ENCODE data around the gene SLC2A13. TPM values are rescaled to one million over a fixed set of nuclear protein-coding genes. Genes with fewer than 3 reads are reported as not detected.
"Not testable (repeated sequence)": the region's sequence is repeated elsewhere in the genome, so short reads cannot be mapped to it uniquely, and the experiment has no call there.

Gene SLC2A13
- total and polyA plus RNA-seq, 10 donors = 1.1 to 17.1 (median 7.6) TPM

- DNase-seq = no peak
- no peaks in the 10 kb centered on the region for H3K36me3 ChIP-seq
- no peaks in the 10 kb centered on the region for H3K9me3 ChIP-seq
- H3K4me3 ChIP-seq = no peak overlapping the region
- intact Hi-C loops (cut with DNase I; ENCODE audit: low total_unique reads) = no loop called here
- no peaks in the 10 kb centered on the region for H3K27me3 ChIP-seq (replicated peaks in 1 of 7)
- TF ChIP-seq POLR2A (IDR thresholded peaks at IDR 0.05) (no peak), CTCF (IDR thresholded peaks at IDR 0.05 in 8 of 11, conservative IDR thresholded peaks at IDR 0.05 in 3 of 11) (no peak), POLR2AphosphoS5 (IDR thresholded peaks at IDR 0.05) (no peak)
- no peaks in the 10 kb centered on the region for H3K4me1 ChIP-seq
- H3K27ac ChIP-seq = no peak overlapping the region
Observed at GRCh38 chr12:40033242-40033630, 72.6 kb downstream of the SLC2A13 start.

GRCh38 chr12:40032433-40033241 is 73.2 kb downstream of the SLC2A13 start:
- 78 to 94% (median 85%) methylated on average over 5 of the region's 5 CpGs for WGBS, 5 donors
- H3K27me3 ChIP-seq (replicated peaks in 1 of 7) = no peaks in the 10 kb centered on the region
- TF ChIP-seq CTCF (IDR thresholded peaks at IDR 0.05 in 8 of 11, conservative IDR thresholded peaks at IDR 0.05 in 3 of 11) (no peak), POLR2A (IDR thresholded peaks at IDR 0.05) (no peak), POLR2AphosphoS5 (IDR thresholded peaks at IDR 0.05) (no peak)
- intact Hi-C loops (cut with DNase I; ENCODE audit: low total_unique reads) = no loop called here
- peaks cover 0 to under 1% (median 0%) of the 10 kb centered on the region in 6 donors for H3K36me3 ChIP-seq
- H3K4me3 ChIP-seq = no peak overlapping the region
- DNase-seq = no peak
- H3K4me1 ChIP-seq = no peaks in the 10 kb centered on the region
- no peaks in the 10 kb centered on the region for H3K9me3 ChIP-seq
- no peak overlapping the region for H3K27ac ChIP-seq

GRCh38 chr12:40031965-40032364 is 73.9 kb downstream of the SLC2A13 start:
- intact Hi-C loops (cut with DNase I; ENCODE audit: low total_unique reads) = no loop called here
- H3K27me3 ChIP-seq (replicated peaks in 1 of 7) = no peaks in the 10 kb centered on the region
- no peak overlapping the region for H3K27ac ChIP-seq
- no peaks in the 10 kb centered on the region for H3K9me3 ChIP-seq
- WGBS, 5 donors = 93 to 100% (median 98%) methylated on average over 3 of the region's 3 CpGs
- peaks cover 0 to 6% (median 0%) of the 10 kb centered on the region in 6 donors for H3K36me3 ChIP-seq
- no peak for DNase-seq
- no peak for TF ChIP-seq POLR2AphosphoS5 (IDR thresholded peaks at IDR 0.05)
- TF ChIP-seq POLR2A (IDR thresholded peaks at IDR 0.05) = no peak
- no peak for TF ChIP-seq CTCF (IDR thresholded peaks at IDR 0.05 in 8 of 11, conservative IDR thresholded peaks at IDR 0.05 in 3 of 11)
- no peak overlapping the region for H3K4me3 ChIP-seq
- H3K4me1 ChIP-seq = no peaks in the 10 kb centered on the region

GRCh38 chr12:40030970-40031369 is 74.9 kb downstream of the SLC2A13 start:
- H3K4me1 ChIP-seq; H3K36me3 ChIP-seq; H3K9me3 ChIP-seq; H3K27me3 ChIP-seq (replicated peaks in 1 of 7); H3K4me3 ChIP-seq; DNase-seq; intact Hi-C loops (cut with DNase I; ENCODE audit: low total_unique reads); H3K27ac ChIP-seq: not testable (repeated sequence)
- 85 to 96% (median 87%) methylated on average over 9 of the region's 9 CpGs for WGBS, 5 donors
